ENCODE results near the gene ZNF608. TPM values are rescaled to one million over a fixed set of nuclear protein-coding genes. Genes with fewer than 3 reads are reported as not detected.

Gene ZNF608
- total RNA-seq, 1 experiment from 2014 or later: 17.5 TPM

DNA sequence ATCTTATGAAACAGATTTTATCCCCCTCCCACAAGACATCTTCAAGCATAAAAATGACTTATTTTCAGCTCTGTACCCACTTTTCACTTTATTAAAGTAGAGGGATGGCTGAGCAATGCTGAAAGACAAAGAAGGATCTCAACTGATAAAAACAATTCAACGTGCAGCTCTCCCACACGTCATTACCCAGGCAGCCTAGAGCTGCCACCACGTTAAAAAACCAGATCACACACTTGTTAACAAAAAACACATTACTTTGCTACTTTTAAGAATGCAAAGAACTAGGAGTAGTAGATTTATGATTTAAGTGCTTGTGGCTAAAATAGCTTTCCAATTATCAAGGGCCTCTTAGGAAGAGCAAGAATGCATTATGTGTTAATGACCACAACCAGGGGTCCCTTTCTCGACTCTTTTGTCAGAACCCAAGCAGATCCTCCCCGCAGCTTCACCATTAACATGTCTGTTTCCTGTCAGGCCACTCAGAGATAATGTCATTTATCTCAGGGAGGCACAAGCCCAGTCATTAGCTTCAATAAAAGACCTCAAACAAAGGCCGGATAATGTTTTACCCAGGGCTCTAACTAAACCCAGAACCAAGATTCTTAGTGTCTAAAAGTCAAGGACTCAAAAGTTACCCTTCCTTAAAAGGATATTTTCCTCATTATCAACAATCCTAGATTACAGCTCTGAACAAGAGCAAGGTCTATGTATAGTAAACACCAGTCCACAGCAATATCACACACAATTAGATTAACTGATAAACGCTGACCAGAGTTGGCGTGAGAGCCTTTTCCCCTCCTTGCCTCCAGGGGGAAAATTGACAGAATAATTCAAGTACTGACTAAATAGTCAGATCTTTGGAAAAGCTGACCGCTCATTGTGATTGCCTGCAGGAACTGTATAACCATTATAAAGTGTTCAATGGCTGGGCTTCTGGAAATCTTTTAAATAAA, 7.5 kb downstream of the ZNF608 start:
- Histone ChIP-seq H3K36me3 (ENCODE audit: control insufficient read depth, insufficient read depth, low read length) (no peaks in the 10 kb centered on the region; the same call in 1 of the 2 replicates), H3K9me3 (no peaks in the 10 kb centered on the region), H3K27me3 (replicated peaks; ENCODE audit: control insufficient read depth, insufficient read depth, low read length) (no peaks in the 10 kb centered on the region), H3K4me1 (peaks cover 92% of the 10 kb centered on the region), H3K4me3 (ENCODE audit: low read depth, low read length) (no peak overlapping the region)
- Mint-ChIP-seq H3K4me1 (ENCODE audit: low read depth, unreplicated experiment) (peaks cover 47% of the 10 kb centered on the region), H3K27me3 (ENCODE audit: insufficient read depth, unreplicated experiment) (no peaks in the 10 kb centered on the region), H3K9me3 (ENCODE audit: unreplicated experiment) (no peaks in the 10 kb centered on the region), H3K4me3 (ENCODE audit: unreplicated experiment) (peak overlapping the region; percentile 51), H3K36me3 (ENCODE audit: insufficient read depth, unreplicated experiment) (no peaks in the 10 kb centered on the region), H3K27ac (ENCODE audit: unreplicated experiment) (peak overlapping the region; percentile 67)
- DNase-seq: peak; percentile 37 to 69
- intact Hi-C loops (cut with micrococcal nuclease; ENCODE audit: unreplicated experiment): loop anchor here (2.0 kb wide), 2 partner anchors 78 to 158 kb away; no protein-coding TSS in a partner anchor
- ChIA-PET POLR2A (interaction anchor here (1.1 kb wide), 1 partner anchor 9 kb away, joined by 7 read pairs; no protein-coding TSS in a partner anchor), CTCF (interaction anchor here (0.6 to 2.1 kb wide), 3 partner anchors 10 to 79 kb away, joined by 3 to 6 read pairs (median 3); no protein-coding TSS in a partner anchor)
- TF ChIP-seq, protein P1, sequence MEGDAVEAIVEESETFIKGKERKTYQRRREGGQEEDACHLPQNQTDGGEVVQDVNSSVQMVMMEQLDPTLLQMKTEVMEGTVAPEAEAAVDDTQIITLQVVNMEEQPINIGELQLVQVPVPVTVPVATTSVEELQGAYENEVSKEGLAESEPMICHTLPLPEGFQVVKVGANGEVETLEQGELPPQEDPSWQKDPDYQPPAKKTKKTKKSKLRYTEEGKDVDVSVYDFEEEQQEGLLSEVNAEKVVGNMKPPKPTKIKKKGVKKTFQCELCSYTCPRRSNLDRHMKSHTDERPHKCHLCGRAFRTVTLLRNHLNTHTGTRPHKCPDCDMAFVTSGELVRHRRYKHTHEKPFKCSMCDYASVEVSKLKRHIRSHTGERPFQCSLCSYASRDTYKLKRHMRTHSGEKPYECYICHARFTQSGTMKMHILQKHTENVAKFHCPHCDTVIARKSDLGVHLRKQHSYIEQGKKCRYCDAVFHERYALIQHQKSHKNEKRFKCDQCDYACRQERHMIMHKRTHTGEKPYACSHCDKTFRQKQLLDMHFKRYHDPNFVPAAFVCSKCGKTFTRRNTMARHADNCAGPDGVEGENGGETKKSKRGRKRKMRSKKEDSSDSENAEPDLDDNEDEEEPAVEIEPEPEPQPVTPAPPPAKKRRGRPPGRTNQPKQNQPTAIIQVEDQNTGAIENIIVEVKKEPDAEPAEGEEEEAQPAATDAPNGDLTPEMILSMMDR (IDR thresholded peaks at IDR 0.05; ENCODE audit: insufficient read depth in 1 of 2, low read depth in 1 of 2, low read length in 1 of 2, severe bottlenecking in 1 of 2, unreplicated experiment in 1 of 2): peak in 1 of 2 experiments; percentile 23
- no TSS peak for BruUV-seq (replicated peaks)

DNA sequence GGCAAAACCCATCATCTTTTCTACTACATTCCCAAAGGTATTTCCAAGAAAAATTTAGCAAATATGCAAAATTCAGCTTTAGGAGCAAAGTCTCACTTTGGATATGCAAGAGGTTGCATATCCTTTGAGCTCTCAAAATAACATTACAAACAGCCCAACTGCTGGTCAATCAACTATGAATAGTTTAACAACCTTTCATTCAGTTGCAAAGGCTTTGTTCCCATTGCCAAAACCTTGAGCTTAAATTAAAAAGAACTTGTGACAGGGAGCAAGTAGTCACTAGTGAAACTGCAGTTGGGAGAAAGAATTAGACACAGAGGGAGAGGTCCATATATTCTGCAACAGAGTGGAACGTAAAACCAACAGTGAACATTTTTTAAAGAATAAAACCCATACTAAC, 8.8 kb downstream of the ZNF608 start:
- POLR2A ChIA-PET: no interaction called here
- Mint-ChIP-seq H3K27me3 (ENCODE audit: insufficient read depth, unreplicated experiment) (no peaks in the 10 kb centered on the region), H3K4me3 (ENCODE audit: unreplicated experiment) (no peak overlapping the region), H3K27ac (ENCODE audit: unreplicated experiment) (peak overlapping the region; percentile 67), H3K9me3 (ENCODE audit: unreplicated experiment) (no peaks in the 10 kb centered on the region), H3K4me1 (ENCODE audit: low read depth, unreplicated experiment) (peaks cover 54% of the 10 kb centered on the region), H3K36me3 (ENCODE audit: insufficient read depth, unreplicated experiment) (no peaks in the 10 kb centered on the region)
- intact Hi-C loops (cut with micrococcal nuclease; ENCODE audit: unreplicated experiment): loop anchor here (2.0 kb wide), 2 partner anchors 77 to 157 kb away; no protein-coding TSS in a partner anchor
- Histone ChIP-seq H3K9me3 (no peaks in the 10 kb centered on the region), H3K4me1 (peaks cover 80% of the 10 kb centered on the region), H3K27me3 (replicated peaks; ENCODE audit: control insufficient read depth, insufficient read depth, low read length) (no peaks in the 10 kb centered on the region), H3K36me3 (ENCODE audit: control insufficient read depth, insufficient read depth, low read length) (no peaks in the 10 kb centered on the region), H3K4me3 (ENCODE audit: low read depth, low read length) (no peak overlapping the region)
- no peak for DNase-seq
- no TSS peak for BruUV-seq (replicated peaks)
- CTCF ChIA-PET: interaction anchor here (2.1 kb wide), 1 partner anchor 11 kb away, joined by 6 read pairs; no protein-coding TSS in a partner anchor
- TF ChIP-seq, protein P1 (IDR thresholded peaks at IDR 0.05; ENCODE audit: insufficient read depth in 1 of 2, low read depth in 1 of 2, low read length in 1 of 2, severe bottlenecking in 1 of 2, unreplicated experiment in 1 of 2): no peak

DNA sequence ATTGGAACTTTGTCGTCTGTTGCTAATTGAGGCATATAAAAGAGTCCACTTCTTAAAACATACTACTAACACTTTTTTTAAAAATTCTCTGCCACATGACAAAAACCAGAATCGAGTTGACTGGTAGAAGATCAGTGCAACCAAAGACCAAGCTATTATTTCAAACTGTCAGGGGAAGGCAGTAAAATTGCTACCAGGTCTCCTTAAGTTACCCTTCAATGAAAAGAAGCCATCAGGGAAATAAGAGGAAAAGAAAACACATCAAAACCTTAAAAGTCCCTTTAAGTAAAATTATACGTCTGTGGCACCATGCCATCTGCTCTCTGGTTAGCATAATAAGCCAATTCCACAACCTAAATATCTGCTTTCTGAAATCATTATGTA, 9.6 kb downstream of the ZNF608 start:
- no peak overlapping the region for H3K27ac Mint-ChIP-seq (ENCODE audit: unreplicated experiment)

More for the DNA sequence above, 9.6 kb downstream of the ZNF608 start:
- H3K36me3 Mint-ChIP-seq (ENCODE audit: insufficient read depth, unreplicated experiment): no peaks in the 10 kb centered on the region
- Histone ChIP-seq H3K27me3 (replicated peaks; ENCODE audit: control insufficient read depth, insufficient read depth, low read length) (no peaks in the 10 kb centered on the region), H3K36me3 (ENCODE audit: control insufficient read depth, insufficient read depth, low read length) (no peaks in the 10 kb centered on the region), H3K4me3 (ENCODE audit: low read depth, low read length) (no peak overlapping the region), H3K4me1 (peaks cover 72% of the 10 kb centered on the region), H3K9me3 (no peaks in the 10 kb centered on the region)
- POLR2A ChIA-PET: no interaction called here
- CTCF ChIA-PET: no interaction called here
- intact Hi-C loops (cut with micrococcal nuclease; ENCODE audit: unreplicated experiment): no loop called here
- BruUV-seq (replicated peaks): no TSS peak
- H3K27me3 Mint-ChIP-seq (ENCODE audit: insufficient read depth, unreplicated experiment): no peaks in the 10 kb centered on the region
- DNase-seq: no peak
- peaks cover 62% of the 10 kb centered on the region for H3K4me1 Mint-ChIP-seq (ENCODE audit: low read depth, unreplicated experiment)
- TF ChIP-seq, protein P1 (IDR thresholded peaks at IDR 0.05; ENCODE audit: insufficient read depth in 1 of 2, low read depth in 1 of 2, low read length in 1 of 2, severe bottlenecking in 1 of 2, unreplicated experiment in 1 of 2): no peak
- H3K4me3 Mint-ChIP-seq (ENCODE audit: unreplicated experiment): no peak overlapping the region
- no peaks in the 10 kb centered on the region for H3K9me3 Mint-ChIP-seq (ENCODE audit: unreplicated experiment)
